ENCODE measurements around the gene CSNK2B. TPM values are rescaled to one million over a fixed set of nuclear protein-coding genes. Genes with fewer than 3 reads are reported as not detected.

The CSNK2B gene
- polyA plus RNA-seq, 4 donors, result 185 to 231 (median 206) TPM

GRCh38 chr6:31693535-31693934, 27.7 kb downstream of the CSNK2B start:
- Histone ChIP-seq H3K4me1 (ENCODE audit: control insufficient read depth in 3 of 3, insufficient read depth in 2 of 3, low read depth in 1 of 3, low read length in 2 of 3) (peaks cover 0 to 15% (median 0%) of the 10 kb centered on the region in 3 donors), H3K9me3 (ENCODE audit: control insufficient read depth in 2 of 2, insufficient read depth in 1 of 2, low read depth in 1 of 2, low read length in 1 of 2) (no peaks in the 10 kb centered on the region), H3K36me3 (ENCODE audit: control insufficient read depth in 3 of 3, insufficient read depth in 2 of 3, low read depth in 1 of 3, low read length in 3 of 3) (peaks cover 9 to 86% (median 14%) of the 10 kb centered on the region in 3 donors), H3K27ac (ENCODE audit: low read depth in 1 of 3, low read length in 2 of 3) (no peak overlapping the region), H3K4me3 (ENCODE audit: low read depth in 1 of 3, low read length in 3 of 3) (no peak overlapping the region), H3K27me3 (ENCODE audit: control insufficient read depth in 3 of 3, insufficient read depth in 3 of 3, low read length in 3 of 3) (no peaks in the 10 kb centered on the region)
- 93 to 95% (median 94%) methylated on average over 6 of the region's 6 CpGs for WGBS, 3 donors
- DNase-seq (no peak), FAIRE-seq (no peak)

DNA sequence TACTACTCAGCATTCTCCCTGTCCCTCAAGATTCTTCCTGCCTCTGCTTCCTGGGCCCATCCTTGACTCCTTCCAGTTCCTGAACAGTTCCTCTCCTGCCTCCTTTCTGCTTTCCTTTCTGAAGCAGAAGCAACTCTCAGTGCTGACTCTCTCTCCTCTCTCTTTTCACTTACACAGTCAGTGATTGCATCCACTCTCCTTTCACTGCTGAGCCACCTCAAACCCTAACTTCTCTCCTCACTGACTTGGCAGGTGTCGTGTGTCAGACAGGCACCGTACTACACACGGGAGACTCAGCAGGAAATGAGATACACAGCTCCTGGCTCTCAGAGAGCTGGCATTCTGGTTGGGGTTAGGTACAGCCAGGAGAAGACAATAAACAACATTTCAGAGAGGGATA, 31.7 kb downstream of the CSNK2B start:
- DNase-seq, result no peak
- no peaks in the 10 kb centered on the region for H3K9me3 ChIP-seq (ENCODE audit: control insufficient read depth in 2 of 2, insufficient read depth in 1 of 2, low read depth in 1 of 2, low read length in 1 of 2)
- H3K4me1 ChIP-seq (ENCODE audit: control insufficient read depth in 3 of 3, insufficient read depth in 2 of 3, low read depth in 1 of 3, low read length in 2 of 3), result peaks cover 0 to 18% (median 4%) of the 10 kb centered on the region in 3 donors
- H3K36me3 ChIP-seq (ENCODE audit: control insufficient read depth in 3 of 3, insufficient read depth in 2 of 3, low read depth in 1 of 3, low read length in 3 of 3), result peaks cover 7 to 76% (median 9%) of the 10 kb centered on the region in 3 donors
- no peak for FAIRE-seq
- 47 to 62% (median 48%) methylated on average over 3 of the region's 3 CpGs for WGBS, 3 donors
- no peaks in the 10 kb centered on the region for H3K27me3 ChIP-seq (ENCODE audit: control insufficient read depth in 3 of 3, insufficient read depth in 3 of 3, low read length in 3 of 3)
- no peak overlapping the region for H3K4me3 ChIP-seq (ENCODE audit: low read depth in 1 of 3, low read length in 3 of 3)
- H3K27ac ChIP-seq (ENCODE audit: low read depth in 1 of 3, low read length in 2 of 3), result no peak overlapping the region

DNA sequence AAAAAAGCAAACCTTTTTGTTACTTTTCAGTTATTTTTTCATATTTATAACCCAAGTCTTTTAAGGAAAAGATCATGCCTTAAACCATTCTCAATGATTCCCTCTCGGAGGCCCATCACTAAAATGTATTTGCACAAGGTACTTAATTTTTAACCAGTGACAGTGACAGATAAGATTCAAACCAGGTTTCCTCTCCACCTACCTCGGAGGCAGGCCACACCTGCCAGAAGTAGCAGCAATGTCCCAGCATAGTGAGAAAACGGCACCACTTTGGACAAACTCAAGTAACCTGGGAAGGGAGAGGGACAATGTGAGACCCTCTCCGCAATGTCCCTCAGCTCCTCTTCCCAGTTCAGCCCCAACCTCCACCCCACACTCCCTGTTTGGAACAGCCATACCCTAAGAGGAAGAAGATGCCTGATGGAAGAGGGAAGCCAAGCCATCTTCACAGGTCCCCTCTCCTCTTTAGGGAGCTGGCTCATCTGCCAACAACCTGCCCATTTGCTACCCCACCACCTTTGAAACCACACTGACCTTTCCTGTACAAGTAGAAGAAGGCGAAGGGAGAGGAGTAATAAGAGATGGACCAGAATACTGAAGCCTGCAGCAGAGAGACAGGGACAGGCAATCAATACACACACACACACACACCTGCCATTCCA, 35.0 kb downstream of the CSNK2B start:
- no peak overlapping the region for H3K4me3 ChIP-seq (ENCODE audit: low read depth in 1 of 3, low read length in 3 of 3)
- peaks cover 0 to 21% (median 4%) of the 10 kb centered on the region in 3 donors for H3K4me1 ChIP-seq (ENCODE audit: control insufficient read depth in 3 of 3, insufficient read depth in 2 of 3, low read depth in 1 of 3, low read length in 2 of 3)
- 45 to 72% (median 64%) methylated on average over 5 of the region's 5 CpGs for WGBS, 3 donors
- DNase-seq (peak in 1 of 2 donors; percentile 50), FAIRE-seq (no peak)
- peaks cover 0 to 45% (median 4%) of the 10 kb centered on the region in 3 donors for H3K36me3 ChIP-seq (ENCODE audit: control insufficient read depth in 3 of 3, insufficient read depth in 2 of 3, low read depth in 1 of 3, low read length in 3 of 3)
- peak overlapping the region in 2 of 3 donors; percentile 21 to 39 for H3K27ac ChIP-seq (ENCODE audit: low read depth in 1 of 3, low read length in 2 of 3)
- no peaks in the 10 kb centered on the region for H3K27me3 ChIP-seq (ENCODE audit: control insufficient read depth in 3 of 3, insufficient read depth in 3 of 3, low read length in 3 of 3)
- no peaks in the 10 kb centered on the region for H3K9me3 ChIP-seq (ENCODE audit: control insufficient read depth in 2 of 2, insufficient read depth in 1 of 2, low read depth in 1 of 2, low read length in 1 of 2)

DNA sequence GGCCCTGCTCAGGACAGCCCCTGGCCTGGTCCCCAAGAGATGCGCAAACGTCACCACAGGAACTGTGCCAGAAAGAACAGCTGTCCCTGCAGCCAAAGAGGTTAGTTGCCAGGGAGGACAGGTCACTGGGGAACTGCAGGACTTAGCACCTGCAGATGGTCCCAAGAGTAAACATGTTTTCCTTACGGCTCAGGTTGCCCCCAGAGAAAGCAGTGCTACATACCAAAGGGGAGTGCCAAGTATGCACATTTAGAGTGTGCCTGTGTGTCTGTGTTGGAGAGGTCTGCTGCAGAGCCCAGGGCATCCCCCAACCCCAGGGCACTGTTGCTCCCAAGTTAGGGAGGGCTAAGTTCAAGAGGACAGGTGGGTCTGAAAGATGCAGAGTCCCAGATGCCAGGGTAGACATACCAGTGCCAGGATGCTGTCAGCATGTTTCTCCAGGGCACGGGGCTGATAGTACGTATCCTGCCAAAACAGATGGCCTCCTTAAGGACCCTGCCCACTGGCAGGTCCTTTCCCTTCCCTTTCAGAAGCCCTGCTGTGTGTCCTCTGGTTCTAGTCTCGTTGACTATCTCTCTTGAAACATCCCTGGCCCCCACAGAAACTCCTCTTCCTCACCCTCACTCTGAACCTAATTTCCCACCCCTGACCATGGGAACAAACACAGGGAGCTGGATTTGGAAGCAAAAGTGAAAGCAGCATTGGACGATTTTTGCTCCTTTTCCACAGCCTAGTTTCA, 36.0 kb downstream of the CSNK2B start:
- WGBS, 3 donors, result 19 to 27% (median 25%) methylated on average over 7 of the region's 7 CpGs
- Histone ChIP-seq H3K27ac (ENCODE audit: low read depth in 1 of 3, low read length in 2 of 3) (peak overlapping the region in 2 of 3 donors; percentile 97 to 98), H3K4me1 (ENCODE audit: control insufficient read depth in 3 of 3, insufficient read depth in 2 of 3, low read depth in 1 of 3, low read length in 2 of 3) (peaks cover 0 to 21% (median 4%) of the 10 kb centered on the region in 3 donors), H3K4me3 (ENCODE audit: low read depth in 1 of 3, low read length in 3 of 3) (peak overlapping the region; percentile 46 to 88 (median 69)), H3K27me3 (ENCODE audit: control insufficient read depth in 3 of 3, insufficient read depth in 3 of 3, low read length in 3 of 3) (no peaks in the 10 kb centered on the region), H3K36me3 (ENCODE audit: control insufficient read depth in 3 of 3, insufficient read depth in 2 of 3, low read depth in 1 of 3, low read length in 3 of 3) (peaks cover 0 to 36% (median 4%) of the 10 kb centered on the region in 3 donors), H3K9me3 (ENCODE audit: control insufficient read depth in 2 of 2, insufficient read depth in 1 of 2, low read depth in 1 of 2, low read length in 1 of 2) (no peaks in the 10 kb centered on the region)
- DNase-seq (peak; percentile 49 to 55), FAIRE-seq (no peak)

- DNase-seq, result no peak
- 1% methylated on average over 10 of the region's 10 CpGs for WGBS, 3 donors
- Histone ChIP-seq H3K4me3 (ENCODE audit: low read depth in 1 of 3, low read length in 3 of 3) (peak overlapping the region; percentile 46 to 88 (median 69)), H3K27me3 (ENCODE audit: control insufficient read depth in 3 of 3, insufficient read depth in 3 of 3, low read length in 3 of 3) (no peaks in the 10 kb centered on the region), H3K9me3 (ENCODE audit: control insufficient read depth in 2 of 2, insufficient read depth in 1 of 2, low read depth in 1 of 2, low read length in 1 of 2) (no peaks in the 10 kb centered on the region), H3K4me1 (ENCODE audit: control insufficient read depth in 3 of 3, insufficient read depth in 2 of 3, low read depth in 1 of 3, low read length in 2 of 3) (peaks cover 0 to 21% (median 4%) of the 10 kb centered on the region in 3 donors), H3K27ac (ENCODE audit: low read depth in 1 of 3, low read length in 2 of 3) (peak overlapping the region; percentile 97 to 98 (median 98)), H3K36me3 (ENCODE audit: control insufficient read depth in 3 of 3, insufficient read depth in 2 of 3, low read depth in 1 of 3, low read length in 3 of 3) (peaks cover 0 to 32% (median 3%) of the 10 kb centered on the region in 3 donors)
- no peak for FAIRE-seq
Observed at GRCh38 chr6:31702405-31702818, 36.5 kb downstream of the CSNK2B start.

DNA sequence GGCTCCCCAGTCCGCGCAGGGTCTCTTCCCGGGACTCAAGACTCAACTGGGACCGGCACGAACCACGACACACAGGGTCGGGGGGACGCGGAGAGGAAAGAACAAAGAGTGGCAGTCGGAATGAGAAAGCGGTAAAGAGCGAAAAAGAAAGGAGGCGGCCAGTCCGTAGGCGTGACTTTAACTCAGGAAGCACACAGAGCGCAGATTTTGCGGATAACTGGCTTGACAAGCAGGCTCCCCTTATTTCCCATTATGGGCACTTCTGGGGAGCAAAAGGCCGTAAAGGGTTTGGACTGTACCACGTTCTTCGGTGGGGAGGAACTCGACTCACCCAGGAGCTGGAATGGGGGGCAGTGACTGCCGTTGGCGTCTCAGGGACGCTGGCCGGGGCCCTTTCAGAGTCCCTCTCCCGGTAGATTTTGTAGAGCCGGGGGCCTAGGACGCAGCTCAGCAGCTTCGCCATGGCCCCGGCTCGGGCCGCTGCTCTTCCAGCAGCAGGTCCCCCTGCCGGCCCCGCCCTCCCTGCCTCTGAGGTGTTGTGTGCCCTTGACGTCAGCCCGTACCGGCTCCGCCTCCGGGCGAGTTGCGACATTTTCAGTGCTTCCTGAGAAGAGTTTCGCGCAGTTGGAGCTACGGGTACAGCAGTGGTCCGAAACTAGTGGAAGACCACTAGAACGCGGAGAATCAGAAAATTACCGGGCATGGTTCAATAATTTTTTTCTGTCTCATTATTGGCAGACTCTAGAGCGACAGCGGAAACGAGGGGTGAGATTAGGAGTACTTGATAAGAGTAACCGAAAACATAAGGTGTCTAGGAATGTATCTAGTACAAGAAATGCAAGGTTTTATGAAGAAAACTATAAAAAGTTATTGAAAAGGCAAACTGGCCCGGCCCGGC, 37.2 kb downstream of the CSNK2B start, which contains the start of gene ABHD16A:
ABHD16A (minus strand) TSS at position 506 of the 898 bp plus-strand sequence; CDS start at position 463, 43 bp downstream.
- H3K4me1 ChIP-seq (ENCODE audit: control insufficient read depth in 3 of 3, insufficient read depth in 2 of 3, low read depth in 1 of 3, low read length in 2 of 3), result peaks cover 0 to 21% (median 4%) of the 10 kb centered on the region in 3 donors
- no peaks in the 10 kb centered on the region for H3K9me3 ChIP-seq (ENCODE audit: control insufficient read depth in 2 of 2, insufficient read depth in 1 of 2, low read depth in 1 of 2, low read length in 1 of 2)
- FAIRE-seq, result no peak
- H3K4me3 ChIP-seq (ENCODE audit: low read depth in 1 of 3, low read length in 3 of 3), result peak within 1 kb of the TSS; percentile 46 to 88 (median 69)
- H3K36me3 ChIP-seq (ENCODE audit: control insufficient read depth in 3 of 3, insufficient read depth in 2 of 3, low read depth in 1 of 3, low read length in 3 of 3), result peaks cover 0 to 28% (median 0%) of the 10 kb centered on the region in 3 donors
- H3K27me3 ChIP-seq (ENCODE audit: control insufficient read depth in 3 of 3, insufficient read depth in 3 of 3, low read length in 3 of 3), result no peaks in the 10 kb centered on the region
- WGBS, 3 donors, result 1% methylated on average over 54 of the region's 54 CpGs
- peak within 1 kb of the TSS; percentile 97 to 98 (median 98) for H3K27ac ChIP-seq (ENCODE audit: low read depth in 1 of 3, low read length in 2 of 3)
- peak; percentile 98 to 100 for DNase-seq

GRCh38 chr6:31705931-31706330, 40.1 kb downstream of the CSNK2B start:
- no peak for FAIRE-seq
- Histone ChIP-seq H3K9me3 (ENCODE audit: control insufficient read depth in 2 of 2, insufficient read depth in 1 of 2, low read depth in 1 of 2, low read length in 1 of 2) (no peaks in the 10 kb centered on the region), H3K36me3 (ENCODE audit: control insufficient read depth in 3 of 3, insufficient read depth in 2 of 3, low read depth in 1 of 3, low read length in 3 of 3) (peaks cover 0 to 11% (median 0%) of the 10 kb centered on the region in 3 donors), H3K4me3 (ENCODE audit: low read depth in 1 of 3, low read length in 3 of 3) (no peak overlapping the region), H3K27me3 (ENCODE audit: control insufficient read depth in 3 of 3, insufficient read depth in 3 of 3, low read length in 3 of 3) (no peaks in the 10 kb centered on the region), H3K4me1 (ENCODE audit: control insufficient read depth in 3 of 3, insufficient read depth in 2 of 3, low read depth in 1 of 3, low read length in 2 of 3) (peaks cover under 1 to 19% (median 2%) of the 10 kb centered on the region in 3 donors), H3K27ac (ENCODE audit: low read depth in 1 of 3, low read length in 2 of 3) (no peak overlapping the region)
- 89 to 90% (median 90%) methylated on average over 5 to 6 of the region's 6 CpGs for WGBS, 3 donors
- no peak for DNase-seq

- FAIRE-seq, result no peak
- peaks cover 0 to 8% (median 0%) of the 10 kb centered on the region in 3 donors for H3K36me3 ChIP-seq (ENCODE audit: control insufficient read depth in 3 of 3, insufficient read depth in 2 of 3, low read depth in 1 of 3, low read length in 3 of 3)
- H3K4me3 ChIP-seq (ENCODE audit: low read depth in 1 of 3, low read length in 3 of 3), result no peak within 1 kb of the TSS
- H3K27ac ChIP-seq (ENCODE audit: low read depth in 1 of 3, low read length in 2 of 3), result no peak within 1 kb of the TSS
- peaks cover 2 to 16% (median 4%) of the 10 kb centered on the region in 3 donors for H3K4me1 ChIP-seq (ENCODE audit: control insufficient read depth in 3 of 3, insufficient read depth in 2 of 3, low read depth in 1 of 3, low read length in 2 of 3)
- 60 to 68% (median 65%) methylated on average over 3 of the region's 3 CpGs for WGBS, 3 donors
- no peaks in the 10 kb centered on the region for H3K27me3 ChIP-seq (ENCODE audit: control insufficient read depth in 3 of 3, insufficient read depth in 3 of 3, low read length in 3 of 3)
- H3K9me3 ChIP-seq (ENCODE audit: control insufficient read depth in 2 of 2, insufficient read depth in 1 of 2, low read depth in 1 of 2, low read length in 1 of 2), result no peaks in the 10 kb centered on the region
- DNase-seq, result no peak
Observed at GRCh38 chr6:31706599-31706998, 40.7 kb downstream of the CSNK2B start, which contains the start of gene LY6G6F. Gene LY6G6F (plus strand): TSS chr6:31706866. CDS start chr6:31706907, 41 bp downstream.

Data from small intestine (tissue), 7 donors.